Measurements from ENCODE around the gene ADAMTS2.

The ADAMTS2 gene

GRCh38 chr5:179150011-179150410, 195.2 kb downstream of the ADAMTS2 start:
- no peak for DNase-seq

GRCh38 chr5:179149278-179149677, 196.0 kb downstream of the ADAMTS2 start:
- no peak for DNase-seq

DNA sequence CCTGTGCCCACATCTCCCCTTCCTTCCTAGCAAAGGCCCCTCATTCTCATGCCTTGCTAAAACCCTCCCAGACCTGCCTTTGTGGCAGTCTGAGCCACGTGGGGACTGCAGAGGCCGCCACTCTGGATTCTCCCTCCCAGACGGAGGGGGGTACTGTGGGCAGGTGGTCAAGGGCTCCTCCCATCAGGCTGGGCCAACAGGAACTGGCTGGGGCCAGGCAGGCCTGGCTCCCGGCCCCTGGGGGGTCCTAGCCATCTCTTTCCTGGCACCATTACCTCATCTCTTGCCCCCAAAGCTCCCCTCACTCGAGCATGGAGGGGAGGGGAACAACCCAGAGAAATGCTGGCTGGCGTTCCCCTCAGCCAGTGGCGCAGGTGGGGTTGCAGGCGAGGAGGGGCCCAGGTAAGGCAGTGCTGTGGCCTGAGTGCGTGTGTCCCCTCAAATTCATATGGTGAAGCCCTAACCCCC, 196.5 kb downstream of the ADAMTS2 start:
- no peak for DNase-seq

GRCh38 chr5:179147991-179148702, 197.1 kb downstream of the ADAMTS2 start:
- no peak for DNase-seq

GRCh38 chr5:179146277-179146676, 199.0 kb downstream of the ADAMTS2 start:
- no peak for DNase-seq

DNA sequence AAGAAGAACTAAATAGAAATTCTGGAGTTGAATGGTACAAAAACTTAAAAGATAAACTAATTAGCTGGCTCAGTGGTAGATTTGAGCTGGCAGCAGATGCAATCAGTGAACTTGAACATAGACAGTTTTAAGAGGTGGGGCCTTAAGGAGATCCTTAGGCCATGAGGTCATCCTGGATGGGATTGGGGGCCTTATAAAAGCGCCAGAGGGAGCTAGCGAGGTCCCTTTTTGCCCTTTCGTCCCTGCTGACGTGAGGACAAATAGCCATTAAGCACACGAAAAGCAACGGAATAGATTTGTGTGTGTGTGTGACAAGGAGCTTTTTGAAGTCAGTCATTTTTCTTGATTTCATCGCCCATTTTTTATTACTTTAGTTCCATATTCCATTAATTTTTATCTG, 201.8 kb downstream of the ADAMTS2 start:
- DNase-seq = no peak

DNA sequence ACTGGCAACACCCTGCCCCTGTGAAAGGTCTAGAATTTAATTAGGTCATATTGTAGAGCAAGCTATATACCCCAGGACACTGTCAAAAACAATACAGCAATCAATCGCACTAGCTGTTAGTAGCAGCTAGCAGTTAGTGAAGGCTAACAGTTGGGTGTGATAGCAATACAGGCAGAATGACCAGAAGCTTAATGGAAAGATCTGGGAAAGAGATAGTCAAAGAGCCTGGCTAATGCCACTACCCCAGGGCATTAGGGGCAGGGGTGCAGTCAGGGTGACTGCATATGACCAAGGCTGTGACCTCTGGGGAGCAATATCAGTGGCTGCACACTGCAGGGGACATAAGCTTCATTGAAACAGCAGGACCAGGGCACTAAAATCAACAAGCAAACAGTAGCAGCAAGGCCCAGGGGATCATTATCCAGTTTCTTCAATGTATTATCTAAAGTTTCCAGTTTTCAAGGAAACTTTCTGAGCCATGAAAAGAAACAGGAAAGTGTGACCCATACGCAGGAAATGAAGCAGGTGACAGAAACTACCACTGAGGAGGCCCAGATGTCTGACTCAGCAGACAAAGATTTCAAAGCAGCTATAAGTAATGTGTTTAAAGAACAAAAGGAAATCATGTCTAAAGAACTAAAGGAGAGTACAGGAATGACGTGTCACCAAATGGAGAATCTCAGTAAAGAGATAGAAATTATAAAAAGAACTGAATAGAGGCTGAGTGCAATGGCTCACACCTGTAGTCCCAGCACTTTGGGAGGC, 202.6 kb downstream of the ADAMTS2 start:
- DNase-seq = no peak

GRCh38 chr5:179141867-179142266, 203.4 kb downstream of the ADAMTS2 start:
- no peak for DNase-seq

DNA sequence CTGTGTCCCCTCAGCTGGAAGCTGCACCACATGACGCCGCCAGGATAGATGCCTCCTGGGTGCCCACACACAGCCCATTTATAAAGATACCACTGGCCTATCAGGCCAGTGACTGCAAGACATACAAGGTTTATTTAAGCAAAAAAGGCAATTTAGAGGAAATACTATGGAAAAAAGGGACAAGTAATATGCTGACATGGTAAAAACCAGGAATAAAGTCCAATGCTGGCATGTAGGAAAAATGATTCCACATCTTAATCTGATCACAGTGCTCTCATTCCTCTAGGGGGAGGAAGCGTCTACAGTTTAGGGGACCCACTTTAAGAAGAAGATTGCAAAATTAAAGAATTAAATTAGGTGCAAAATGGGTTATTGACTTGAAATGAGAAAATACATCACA, 205.0 kb downstream of the ADAMTS2 start:
- DNase-seq = no peak

- no peak for DNase-seq
Observed at GRCh38 chr5:179139936-179140235, 205.4 kb downstream of the ADAMTS2 start.

DNA sequence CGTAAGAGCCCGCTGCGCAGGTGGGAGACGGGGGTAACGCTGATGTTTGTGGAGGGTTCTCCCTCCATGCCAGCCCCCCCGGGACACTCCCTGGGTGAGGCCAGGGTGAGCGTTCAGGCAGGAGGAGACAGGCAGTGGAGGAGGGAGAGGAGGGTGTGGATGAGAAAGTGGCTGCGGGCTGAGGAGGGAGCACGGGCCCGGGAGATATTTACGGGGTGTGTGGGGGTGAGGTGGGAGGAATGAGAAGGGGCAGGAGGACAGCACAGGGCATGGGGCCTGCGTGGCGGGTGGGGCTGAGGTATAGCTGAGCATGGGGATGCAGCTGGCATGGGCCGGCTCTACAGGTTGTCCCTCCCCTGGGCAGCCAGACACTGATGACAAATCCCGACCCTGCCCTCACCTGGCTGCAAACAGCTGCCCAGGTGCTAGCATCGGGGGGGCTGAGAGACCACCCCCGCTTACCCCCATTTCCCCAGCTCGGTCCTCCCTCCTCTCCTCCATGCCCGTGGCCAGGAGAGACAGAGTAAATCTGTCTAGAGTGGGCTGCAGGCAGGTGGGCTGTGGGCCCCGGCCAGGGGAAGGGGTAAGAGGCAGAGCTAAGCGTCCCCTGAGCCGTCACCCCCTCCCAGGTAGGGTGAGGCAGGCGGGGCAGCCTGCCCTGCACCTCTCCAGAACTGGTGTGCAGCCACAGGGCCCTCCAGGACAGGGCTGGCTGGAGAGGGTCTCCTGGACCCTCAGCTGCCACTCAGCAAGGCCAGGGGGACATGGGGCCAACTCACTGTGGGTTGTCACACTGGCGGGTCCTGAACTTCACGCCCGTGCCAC, 205.9 kb downstream of the ADAMTS2 start:
- no peak for DNase-seq

DNA sequence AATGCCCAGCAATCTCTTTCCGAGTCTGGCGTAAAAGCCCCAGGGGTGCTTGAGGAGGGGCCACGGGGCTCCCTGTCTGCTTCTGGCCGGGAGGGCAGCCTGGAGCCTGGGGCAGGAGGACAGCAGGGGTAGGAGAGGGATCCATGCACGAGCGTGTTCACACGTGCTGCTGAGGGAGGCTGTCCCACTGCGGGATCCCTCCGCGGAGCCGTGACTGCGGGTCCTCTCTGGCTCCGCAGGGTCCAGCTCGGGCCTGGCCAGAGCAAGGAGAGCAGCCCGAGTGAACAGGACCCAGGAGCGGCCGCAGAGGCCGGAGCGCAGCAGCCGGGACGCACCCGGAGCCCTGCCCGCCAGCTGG, 206.7 kb downstream of the ADAMTS2 start:
- DNase-seq = no peak

DNA sequence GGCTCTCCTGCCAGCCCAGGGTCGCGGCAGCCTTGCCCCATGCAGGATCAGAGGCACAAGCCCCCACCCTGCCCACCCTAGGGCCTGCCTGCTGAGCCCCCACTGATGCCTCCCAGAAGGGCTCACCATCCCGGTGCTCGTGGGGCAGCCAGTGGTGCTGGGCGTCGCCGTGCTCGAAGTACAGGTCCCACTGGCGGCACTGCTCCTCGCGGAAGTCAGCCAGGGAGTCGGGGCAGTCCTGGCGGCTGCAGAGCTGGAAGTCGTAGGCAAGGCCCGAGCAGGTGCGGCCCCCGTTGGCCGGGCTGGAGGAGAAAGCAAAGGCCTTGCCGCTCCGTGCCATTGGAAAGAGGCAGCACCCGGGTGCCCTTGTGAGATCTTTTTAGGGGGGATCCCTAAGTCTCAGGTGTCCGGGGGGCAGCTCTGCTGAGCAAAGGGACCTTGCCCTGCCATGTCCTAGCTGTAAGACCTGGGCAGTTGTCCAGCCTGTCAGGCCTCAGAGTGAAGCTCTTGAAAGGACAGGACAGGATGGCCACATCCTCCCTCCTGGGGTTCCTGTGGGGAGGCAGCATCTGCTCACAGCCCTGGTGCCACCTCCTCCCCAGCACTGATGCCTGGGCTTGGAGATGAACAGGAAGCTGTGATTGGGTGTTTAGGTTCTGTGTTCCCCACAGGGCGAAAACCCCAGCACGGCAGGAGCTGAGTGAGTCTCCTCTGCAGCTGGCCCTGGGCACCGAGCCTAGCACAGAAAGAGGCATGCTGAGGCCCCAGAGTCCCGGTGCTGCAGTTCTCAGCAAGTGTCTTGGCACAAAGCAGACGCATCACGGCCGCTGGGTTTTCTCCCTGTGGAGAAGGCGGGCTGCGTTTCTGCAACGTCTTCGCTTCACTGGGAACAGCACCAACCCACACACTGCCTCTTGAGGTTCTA, 207.4 kb downstream of the ADAMTS2 start:
- no peak for DNase-seq

GRCh38 chr5:179137016-179137642, 208.1 kb downstream of the ADAMTS2 start:
- DNase-seq = no peak

DNA sequence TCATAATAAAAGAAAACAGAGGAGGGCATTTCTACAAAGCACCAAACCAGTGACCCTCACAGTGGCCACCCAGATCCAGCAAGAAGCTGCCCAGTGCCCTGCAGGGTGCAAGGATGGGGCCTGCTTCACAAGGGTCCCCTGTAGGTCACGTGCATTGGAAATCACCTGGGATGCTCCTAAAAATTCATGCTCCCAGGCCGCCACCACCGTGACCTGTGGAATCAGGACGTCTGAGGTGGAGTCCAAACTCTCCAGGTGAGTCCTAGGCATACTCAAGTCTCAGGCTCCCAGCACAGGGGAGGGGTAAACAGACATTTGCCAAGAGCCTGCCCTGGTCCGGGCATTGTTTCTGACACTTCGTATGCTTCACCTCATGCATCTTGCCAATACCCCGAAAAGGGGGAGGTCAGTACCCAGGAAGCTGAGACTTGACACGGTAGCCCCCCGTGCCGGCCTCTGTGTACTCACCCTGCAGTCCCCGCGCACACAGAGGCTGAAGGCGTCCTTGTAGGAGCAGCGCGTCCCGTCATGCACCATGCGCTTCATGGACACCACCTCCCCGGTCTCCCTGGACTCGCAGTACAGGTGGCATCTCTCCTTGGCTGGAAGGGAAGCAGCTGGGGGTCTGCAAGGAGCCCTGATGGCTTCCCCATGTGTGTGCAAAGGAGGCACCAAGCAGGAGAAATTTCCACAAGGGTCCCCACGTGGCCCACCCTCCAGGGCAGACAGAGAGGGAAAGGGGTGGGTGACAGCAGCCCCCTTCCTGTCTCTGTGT, 209.6 kb downstream of the ADAMTS2 start:
- no peak for DNase-seq

DNA sequence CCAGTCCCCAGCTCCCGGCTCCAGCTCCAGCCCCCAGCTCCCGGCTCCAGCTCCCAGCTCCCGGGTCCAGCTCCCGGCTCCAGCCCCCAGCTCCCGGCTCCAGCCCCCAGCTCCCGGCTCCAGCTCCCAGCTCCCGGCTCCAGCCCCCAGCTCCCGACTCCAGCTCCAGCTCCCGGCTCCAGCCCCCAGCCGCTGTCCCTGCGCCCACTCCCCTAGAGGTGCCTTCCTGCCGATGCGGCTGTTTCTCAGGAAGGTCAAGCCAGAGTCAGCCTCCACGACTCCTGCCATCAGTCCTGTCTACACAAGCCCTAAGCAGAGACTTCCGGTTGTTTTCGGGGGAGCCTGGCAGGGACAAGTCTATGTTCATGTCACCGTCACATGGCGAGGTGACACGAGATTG, 210.3 kb downstream of the ADAMTS2 start:
- no peak for DNase-seq

- no peak for DNase-seq
Observed at GRCh38 chr5:179134511-179134910, 210.8 kb downstream of the ADAMTS2 start.

GRCh38 chr5:179132586-179133355, 212.5 kb downstream of the ADAMTS2 start:
- DNase-seq = no peak

DNA sequence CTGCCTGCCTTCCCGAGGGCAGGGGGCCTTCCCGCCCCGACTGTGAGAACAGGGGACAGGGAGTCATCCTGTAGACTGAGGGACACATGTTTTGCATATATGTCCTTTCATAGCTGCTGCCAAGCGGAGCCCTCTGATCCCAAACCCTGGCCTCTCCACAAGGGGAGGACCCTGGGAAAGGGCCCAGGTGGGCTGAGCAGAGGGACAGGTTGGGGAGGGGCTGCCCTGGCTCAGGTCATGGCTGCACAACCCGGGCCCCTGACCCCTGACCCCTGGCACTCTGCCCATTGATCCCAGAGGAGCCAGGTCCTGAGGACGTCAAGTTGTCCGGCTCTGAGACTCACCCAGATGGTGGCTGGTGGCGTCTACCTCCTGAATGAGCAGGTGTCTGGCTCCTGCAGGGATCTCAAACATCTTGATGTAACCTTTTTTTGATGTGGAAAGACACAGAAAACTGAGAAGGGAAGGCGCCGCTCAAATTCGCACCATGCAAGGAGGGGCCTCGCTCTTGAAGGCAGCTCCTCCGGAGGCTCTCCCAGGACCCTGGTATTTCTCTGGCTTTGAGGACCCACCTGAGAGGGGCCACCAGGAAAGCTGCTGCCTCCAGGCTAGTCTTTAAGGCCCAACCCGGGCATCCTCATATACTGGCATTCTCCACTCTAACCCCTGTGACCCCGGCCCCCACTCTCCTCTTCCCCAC, 213.2 kb downstream of the ADAMTS2 start:
- no peak for DNase-seq

- DNase-seq = no peak
Observed at GRCh38 chr5:179131321-179131835, 213.9 kb downstream of the ADAMTS2 start.

Data from suppressor macrophage treated with lipopolysaccharide for 4 hours (primary cell).